GM23248 (cell line): ENCODE measurements around the gene ACTA2.

Source experiments
- EZH2 ChIP-seq: fragments of 200-600 bp; sonication (generic); IDR thresholded peaks from 2 replicates; pipeline ENCODE4 v1.6.1; 2018; ENCODE audit warnings: antibody characterized with exemption, mild to moderate bottlenecking; ENCODE audit not compliant: insufficient read depth, poor library complexity, severe bottlenecking
- EZH2phosphoT487 ChIP-seq: fragments of 200-600 bp; sonication (generic); IDR thresholded peaks from 2 replicates; pipeline ENCODE4 v1.6.1; 2018; ENCODE audit warnings: antibody characterized with exemption, moderate library complexity, mild to moderate bottlenecking, low read depth; ENCODE audit not compliant: insufficient read depth

DNA sequence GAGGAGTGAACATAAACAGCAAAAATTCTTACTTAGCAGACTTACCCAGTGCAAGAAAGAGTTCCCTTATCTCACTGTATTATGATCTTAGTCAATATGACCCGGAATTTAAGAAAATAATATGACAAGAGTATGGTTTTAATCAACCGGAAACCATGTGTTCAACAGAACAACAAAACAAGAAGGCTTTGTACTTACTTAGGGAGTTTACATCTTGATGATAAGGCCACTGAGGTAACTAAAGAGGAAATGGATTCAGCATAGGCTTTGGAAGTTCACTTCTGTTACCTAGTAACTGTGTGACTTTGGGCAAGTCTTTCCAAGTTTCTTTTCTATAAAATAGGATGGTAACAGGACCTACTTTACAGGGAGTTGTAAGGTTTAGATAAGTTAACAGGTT is 30.6 kb upstream of the ACTA2 start:
- TF ChIP-seq EZH2phosphoT487 (no peak), EZH2 (no peak)
